GM10266 (cell line): ENCODE data around the gene HSPA8.

Experiments used
- DNase-seq: peaks from one replicate; pipeline ENCODE4 v3.0.0; 2012; ENCODE audit errors: extremely low spot score
- TF ChIP-seq, protein P1 (sequence below): IDR thresholded peaks from 2 replicates; pipeline ENCODE4 v1.5.1; 2012; ENCODE audit warnings: mild to moderate bottlenecking, low read depth; ENCODE audit not compliant: control insufficient read depth, insufficient read depth; ENCODE audit errors: missing control alignments

Gene HSPA8

DNA sequence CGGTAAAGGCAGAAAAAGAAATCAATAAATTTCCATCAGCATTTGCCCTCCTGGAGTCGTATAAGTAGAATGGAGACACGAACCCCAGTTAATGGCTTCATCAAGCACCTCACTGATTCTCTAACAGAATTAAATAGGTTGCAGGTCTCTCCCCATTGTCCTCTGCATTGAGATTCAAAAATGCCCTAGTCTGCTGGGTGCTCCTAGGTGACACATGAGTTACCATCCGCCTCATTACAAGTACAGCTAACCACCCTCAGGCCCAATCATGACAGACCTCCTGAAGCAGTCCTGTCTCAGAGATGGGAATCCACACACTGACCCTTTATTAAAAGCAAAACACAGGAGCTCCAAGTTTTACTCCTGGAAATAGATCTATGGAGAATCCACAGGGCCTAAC, 31.4 kb downstream of the HSPA8 start:
- no peak for DNase-seq
- TF ChIP-seq, protein P1, sequence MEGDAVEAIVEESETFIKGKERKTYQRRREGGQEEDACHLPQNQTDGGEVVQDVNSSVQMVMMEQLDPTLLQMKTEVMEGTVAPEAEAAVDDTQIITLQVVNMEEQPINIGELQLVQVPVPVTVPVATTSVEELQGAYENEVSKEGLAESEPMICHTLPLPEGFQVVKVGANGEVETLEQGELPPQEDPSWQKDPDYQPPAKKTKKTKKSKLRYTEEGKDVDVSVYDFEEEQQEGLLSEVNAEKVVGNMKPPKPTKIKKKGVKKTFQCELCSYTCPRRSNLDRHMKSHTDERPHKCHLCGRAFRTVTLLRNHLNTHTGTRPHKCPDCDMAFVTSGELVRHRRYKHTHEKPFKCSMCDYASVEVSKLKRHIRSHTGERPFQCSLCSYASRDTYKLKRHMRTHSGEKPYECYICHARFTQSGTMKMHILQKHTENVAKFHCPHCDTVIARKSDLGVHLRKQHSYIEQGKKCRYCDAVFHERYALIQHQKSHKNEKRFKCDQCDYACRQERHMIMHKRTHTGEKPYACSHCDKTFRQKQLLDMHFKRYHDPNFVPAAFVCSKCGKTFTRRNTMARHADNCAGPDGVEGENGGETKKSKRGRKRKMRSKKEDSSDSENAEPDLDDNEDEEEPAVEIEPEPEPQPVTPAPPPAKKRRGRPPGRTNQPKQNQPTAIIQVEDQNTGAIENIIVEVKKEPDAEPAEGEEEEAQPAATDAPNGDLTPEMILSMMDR = no peak

DNA sequence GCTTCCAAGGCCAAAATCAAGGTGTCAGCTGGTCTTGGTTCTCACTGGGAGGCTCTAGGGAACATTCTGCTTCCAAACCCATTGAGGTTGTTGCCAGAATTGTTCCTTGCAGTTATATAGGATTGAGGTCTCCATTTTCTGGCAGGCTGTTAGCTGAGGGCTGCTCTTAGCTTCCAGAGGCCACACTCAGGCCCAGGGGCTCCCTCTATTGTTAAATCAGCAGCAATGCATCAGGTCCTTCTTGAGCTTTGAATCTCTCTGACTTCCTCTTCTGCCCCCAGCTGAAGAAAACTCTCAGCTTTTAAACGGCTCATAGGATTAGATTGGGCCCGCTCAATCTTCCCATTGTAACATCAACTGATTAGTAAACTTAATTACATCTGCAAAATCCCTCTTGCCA, 41.0 kb downstream of the HSPA8 start:
- TF ChIP-seq, protein P1 = peak; percentile 67
- DNase-seq = peak; percentile 78

DNA sequence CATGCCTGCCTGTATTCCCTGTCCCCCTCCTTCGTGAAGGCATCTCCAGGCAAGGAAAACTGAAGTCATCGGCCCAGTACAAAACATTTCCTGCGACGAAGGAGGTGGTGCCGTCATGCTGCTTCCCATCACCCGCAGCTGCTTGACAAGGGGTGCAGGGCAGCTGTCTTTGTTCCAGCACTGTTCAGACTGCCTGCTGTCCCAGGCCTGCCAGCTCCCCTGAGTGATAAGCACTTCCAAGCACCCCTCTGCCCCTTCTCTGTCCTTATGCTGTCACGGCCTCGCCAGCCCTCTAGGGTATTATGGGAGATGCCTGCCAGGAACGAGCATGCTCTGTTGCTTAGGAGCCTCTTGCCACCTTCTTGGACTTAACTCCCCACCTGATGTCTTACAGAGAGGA, 43.2 kb downstream of the HSPA8 start:
- TF ChIP-seq, protein P1 = no peak

DNA sequence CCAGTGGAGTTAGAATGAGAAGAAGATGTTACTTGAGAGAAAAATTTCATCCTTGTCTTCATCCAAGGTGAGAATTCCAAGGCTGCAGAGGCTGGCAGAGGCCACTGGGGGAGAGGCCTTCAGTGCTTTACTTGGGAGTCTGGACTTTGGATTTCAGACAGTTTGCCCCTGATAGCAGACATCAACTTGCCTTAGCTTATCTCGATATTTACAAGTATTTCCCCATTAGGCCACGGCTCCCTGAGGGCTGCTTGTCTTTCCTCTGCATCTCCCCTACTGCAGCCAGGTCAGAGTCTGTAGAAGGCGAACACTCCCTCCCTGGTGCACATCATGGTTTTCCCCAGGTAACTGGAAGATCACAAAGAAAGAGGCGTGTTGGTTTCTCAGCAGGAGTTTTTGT, 50.4 kb downstream of the HSPA8 start:
- DNase-seq = no peak
- TF ChIP-seq, protein P1 = no peak

More for the DNA sequence above, 43.2 kb downstream of the HSPA8 start:
- no peak for DNase-seq
